Progenitor cell of endocrine pancreas (in vitro differentiated cells): ENCODE measurements around the gene ADAM22. TPM values are rescaled to one million over a fixed set of nuclear protein-coding genes. Genes with fewer than 3 reads are reported as not detected.

Source experiments
- DNase-seq: peaks from one replicate; pipeline ENCODE4 v3.0.0; 2021; ENCODE audit warnings: low spot score; ENCODE audit not compliant: unreplicated experiment
- H3K27ac Mint-ChIP-seq: 2 replicates; pipeline ENCODE4 v1.8.0; 2021; ENCODE audit warnings: mild to moderate bottlenecking, moderate library complexity, mixed read lengths
- H3K27me3 Mint-ChIP-seq: 2 replicates; pipeline ENCODE4 v1.8.0; 2021; ENCODE audit warnings: mixed read lengths
- H3K36me3 Mint-ChIP-seq: 2 replicates; pipeline ENCODE4 v1.8.0; 2022; ENCODE audit warnings: mixed read lengths; ENCODE audit not compliant: insufficient read depth
- H3K4me1 Mint-ChIP-seq: 2 replicates; pipeline ENCODE4 v1.8.0; 2021; ENCODE audit warnings: low read depth, mixed read lengths
- H3K4me3 Mint-ChIP-seq: 2 replicates; pipeline ENCODE4 v1.8.0; 2021; ENCODE audit warnings: low read depth, mild to moderate bottlenecking, moderate library complexity, mixed read lengths
- H3K9me3 Mint-ChIP-seq: 2 replicates; pipeline ENCODE4 v1.8.0; 2021; ENCODE audit warnings: low read depth, mixed read lengths
- CTCF ChIP-seq: fragments of 200-600 bp; sonication (generic); IDR thresholded peaks from one replicate; pipeline ENCODE4 v1.5.0; 2021; ENCODE audit warnings: antibody characterized with exemption, mild to moderate bottlenecking; ENCODE audit not compliant: unreplicated experiment
- total RNA-seq: library from RNA; stranded (reverse); gene quantifications from 2 replicates; pipeline ENCODE4 v1.2.1, GENCODE V29; 2021

Gene ADAM22
- total RNA-seq, 1 donor from 2014 or later: 15.8 TPM

GRCh38 chr7:88230646-88231045 is 296.6 kb downstream of the ADAM22 start:
- Mint-ChIP-seq H3K27ac (no peak overlapping the region), H3K36me3 (peaks cover 4% of the 10 kb centered on the region), H3K4me3 (no peak overlapping the region), H3K9me3 (peaks cover 2% of the 10 kb centered on the region), H3K4me1 (peaks cover 9% of the 10 kb centered on the region), H3K27me3 (no peaks in the 10 kb centered on the region)
- DNase-seq: no peak
- no peak for TF ChIP-seq CTCF

GRCh38 chr7:88233828-88234227 is 299.8 kb downstream of the ADAM22 start:
- TF ChIP-seq CTCF: no peak
- DNase-seq: no peak
- Mint-ChIP-seq H3K4me1 (peaks cover 3% of the 10 kb centered on the region), H3K4me3 (no peak overlapping the region), H3K9me3 (peaks cover 2% of the 10 kb centered on the region), H3K27me3 (no peaks in the 10 kb centered on the region), H3K27ac (no peak overlapping the region), H3K36me3 (no peaks in the 10 kb centered on the region)

GRCh38 chr7:88239852-88240251 is 305.8 kb downstream of the ADAM22 start:
- no peak overlapping the region for H3K4me3 Mint-ChIP-seq
- TF ChIP-seq CTCF: no peak
- H3K9me3 Mint-ChIP-seq: no peaks in the 10 kb centered on the region
- no peak for DNase-seq
- no peak overlapping the region for H3K27ac Mint-ChIP-seq
- no peaks in the 10 kb centered on the region for H3K27me3 Mint-ChIP-seq
- H3K36me3 Mint-ChIP-seq: no peaks in the 10 kb centered on the region
- H3K4me1 Mint-ChIP-seq: peaks cover 5% of the 10 kb centered on the region

GRCh38 chr7:88243345-88243909 is 309.4 kb downstream of the ADAM22 start:
- TF ChIP-seq CTCF: peak; percentile 84
- no peak for DNase-seq
- H3K27me3 Mint-ChIP-seq: no peaks in the 10 kb centered on the region
- H3K36me3 Mint-ChIP-seq: no peaks in the 10 kb centered on the region
- H3K9me3 Mint-ChIP-seq: peaks cover 13% of the 10 kb centered on the region
- no peak overlapping the region for H3K27ac Mint-ChIP-seq
- no peak overlapping the region for H3K4me3 Mint-ChIP-seq
- H3K4me1 Mint-ChIP-seq: peaks cover 5% of the 10 kb centered on the region

GRCh38 chr7:88244258-88244657 is 310.2 kb downstream of the ADAM22 start:
- no peak for TF ChIP-seq CTCF
- H3K27me3 Mint-ChIP-seq: no peaks in the 10 kb centered on the region
- H3K27ac Mint-ChIP-seq: no peak overlapping the region
- peaks cover 5% of the 10 kb centered on the region for H3K4me1 Mint-ChIP-seq
- peaks cover 13% of the 10 kb centered on the region for H3K9me3 Mint-ChIP-seq
- DNase-seq: no peak
- no peaks in the 10 kb centered on the region for H3K36me3 Mint-ChIP-seq
- H3K4me3 Mint-ChIP-seq: no peak overlapping the region

Other genes with a start within 250 kb of the ADAM22 start
- 26.8 and 28.5 TPM in 2 replicates for gene SLC25A40, start 57.9 kb upstream of the ADAM22 start, total RNA-seq
- 24.9 and 27.7 TPM in 2 replicates for gene DBF4, start 57.8 kb upstream of the ADAM22 start, total RNA-seq